HG02885 (cell line): ENCODE results near the gene TRIO.
"Not testable (repeated sequence)": the region's sequence is repeated elsewhere in the genome, so short reads cannot be mapped to it uniquely, and the experiment has no call there.

Experiments used
- ATAC-seq: cut with Tn5 transposase; IDR thresholded peaks from one replicate; pipeline ENCODE4 v1.9.1; 2021; ENCODE audit warnings: mild to moderate bottlenecking; ENCODE audit not compliant: unreplicated experiment, poor library complexity

Gene TRIO

DNA sequence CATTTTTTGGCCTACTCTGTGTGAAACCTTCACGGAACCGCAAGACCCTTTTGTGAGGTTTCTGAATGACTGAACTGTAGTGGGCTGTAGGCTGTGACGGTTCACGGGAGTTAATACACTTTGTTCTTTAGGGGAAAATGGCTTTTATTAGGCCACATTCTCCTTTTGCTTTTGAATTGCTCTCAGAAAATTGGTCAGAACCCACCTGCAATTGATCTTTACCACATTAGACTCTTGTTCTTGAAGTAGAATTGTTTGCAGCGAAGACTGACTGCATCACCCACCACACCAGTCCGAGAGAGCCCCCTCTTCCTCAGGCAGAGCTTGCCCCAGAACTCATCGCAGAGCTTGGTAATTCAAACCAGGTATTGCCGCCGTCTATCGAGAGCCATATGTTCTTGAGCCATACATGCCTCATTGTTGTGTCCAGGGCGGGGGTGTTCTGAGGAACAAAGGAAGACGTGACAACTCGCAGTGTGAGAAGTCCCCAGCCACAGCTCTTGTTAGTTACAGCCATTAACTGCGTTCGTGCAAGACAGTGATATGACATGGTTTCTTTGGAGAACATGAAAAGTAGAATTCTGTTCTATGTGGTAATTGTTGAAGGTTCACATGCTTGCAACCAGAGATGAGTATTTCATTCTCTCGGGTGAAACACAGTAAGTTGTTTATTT lies 272.0 kb downstream of the TRIO start:
- ATAC-seq, result peak; percentile 86

GRCh38 chr5:14415698-14416074 lies 272.5 kb downstream of the TRIO start:
- no peak for ATAC-seq

DNA sequence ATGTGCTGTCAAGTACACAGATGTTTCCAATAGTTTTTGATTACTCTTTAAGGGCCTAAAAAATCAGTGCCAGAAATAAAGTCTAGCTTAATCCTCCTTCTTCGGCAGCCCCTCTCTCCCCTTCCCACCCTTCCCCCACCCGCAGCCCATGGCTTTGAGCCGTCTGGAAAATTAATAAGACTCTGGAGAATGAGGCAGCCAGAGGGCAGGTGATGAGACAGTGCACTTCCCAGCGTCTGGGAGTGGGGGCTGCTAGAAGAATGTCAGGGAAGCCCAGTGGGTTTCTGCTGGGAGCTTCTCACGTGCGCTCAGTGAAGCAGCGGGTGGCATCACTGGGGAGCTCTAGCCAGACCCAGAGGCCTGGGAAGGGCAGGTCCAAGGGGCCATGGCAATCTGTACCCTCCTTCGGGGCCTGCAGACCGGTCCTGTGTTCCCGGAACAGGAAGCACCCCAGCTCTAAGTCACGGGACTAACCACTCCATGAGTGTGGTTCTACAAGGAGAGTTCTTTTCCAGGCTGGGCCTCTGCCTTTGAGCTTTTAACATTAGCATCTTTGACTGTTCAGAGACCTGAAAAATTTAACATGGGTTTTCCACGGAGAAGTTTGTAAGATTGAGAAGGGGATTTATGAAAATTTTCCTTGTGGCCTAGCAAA lies 273.6 kb downstream of the TRIO start:
- no peak for ATAC-seq

DNA sequence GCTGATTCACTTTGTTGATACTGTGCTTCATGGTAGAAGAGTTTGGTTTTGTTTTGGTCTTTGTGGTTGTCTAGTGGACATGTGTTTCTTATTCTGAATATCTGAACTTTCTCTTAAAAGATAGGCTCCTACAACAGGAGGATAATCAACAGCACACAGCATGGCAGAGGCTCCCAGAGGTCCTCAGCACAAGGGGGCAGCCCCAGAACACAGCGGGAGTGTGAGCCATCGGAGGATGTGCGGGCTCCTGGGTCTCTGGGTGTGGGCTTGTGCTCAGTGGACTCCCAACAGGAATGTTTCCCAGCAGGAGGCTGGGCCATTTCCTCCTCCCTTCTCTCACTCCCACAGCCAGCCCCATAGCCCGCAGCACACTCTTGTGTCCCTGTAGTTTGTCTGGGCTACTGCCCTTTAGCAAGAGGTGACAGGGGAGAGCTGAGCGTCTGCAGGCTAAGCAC lies 274.2 kb downstream of the TRIO start:
- no peak for ATAC-seq

DNA sequence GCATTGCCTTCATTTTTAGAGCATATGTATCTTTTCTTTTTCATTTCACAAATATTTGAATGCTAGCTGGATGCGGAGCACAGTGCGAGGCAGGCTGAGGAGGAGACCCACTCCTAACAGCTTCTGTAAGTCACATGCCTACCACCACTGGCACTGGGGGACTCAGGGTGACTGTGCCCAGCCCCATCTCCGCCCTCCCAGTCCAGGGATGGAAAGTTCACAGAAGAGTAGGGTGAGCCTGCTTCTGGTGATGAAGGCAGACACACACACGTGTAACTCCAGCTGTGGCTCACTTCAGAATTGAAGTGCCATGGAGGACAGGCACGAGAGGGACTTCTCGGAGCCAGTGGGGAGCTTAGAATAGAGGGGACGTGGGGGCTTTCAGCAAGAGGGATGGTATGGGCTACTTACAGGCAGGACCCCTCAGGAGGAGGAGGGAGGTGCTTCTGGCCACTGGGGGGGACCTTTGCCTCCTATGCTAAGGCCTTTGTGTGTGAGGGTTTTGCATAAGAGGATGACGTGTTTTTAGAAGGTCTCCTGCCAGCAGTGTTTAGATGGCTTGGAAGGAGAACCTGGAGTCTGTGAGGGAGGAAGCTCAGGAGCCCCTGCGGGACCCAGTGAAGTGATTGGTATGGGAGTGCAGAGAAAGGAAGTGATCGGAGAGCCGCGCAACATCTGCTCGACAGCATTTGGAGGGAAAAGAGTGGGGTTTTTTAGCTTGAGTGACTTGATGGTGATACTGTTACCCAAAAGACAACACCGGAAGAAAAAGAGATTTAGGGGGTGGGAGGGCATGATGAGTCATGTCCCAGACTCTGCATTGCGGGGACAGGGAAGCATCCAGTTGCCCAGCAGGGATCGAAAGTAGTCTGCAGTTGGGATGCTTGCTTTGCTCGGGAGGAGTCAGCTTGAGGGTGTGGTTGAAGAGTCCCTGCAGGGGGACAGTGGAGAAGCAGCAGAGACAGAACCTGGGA lies 274.9 kb downstream of the TRIO start:
- ATAC-seq, result no peak

- ATAC-seq, result no peak
These were observed 276.5 kb downstream of the TRIO start for GRCh38 chr5:14419686-14420085.

GRCh38 chr5:14420101-14420811 lies 277.1 kb downstream of the TRIO start:
- ATAC-seq, result no peak

DNA sequence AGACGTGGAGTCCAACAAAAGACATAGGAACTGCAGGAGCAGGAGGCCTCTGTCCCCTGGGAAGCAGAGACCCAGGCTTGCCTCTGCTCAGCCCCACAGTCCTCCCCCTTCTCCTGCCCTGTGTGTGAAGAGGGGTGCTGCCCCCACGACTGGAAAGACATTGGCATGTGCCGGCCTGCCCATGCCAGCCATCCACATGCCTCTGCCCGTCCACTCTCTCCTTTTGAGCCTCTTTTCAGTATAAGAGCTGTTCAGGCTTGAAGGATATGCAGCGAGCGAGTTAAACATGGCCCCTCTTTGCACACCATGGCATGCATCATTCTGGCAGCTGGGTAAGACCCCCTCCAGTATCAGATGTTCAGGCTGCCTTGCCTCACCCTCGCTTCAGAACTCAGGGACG lies 278.7 kb downstream of the TRIO start:
- no peak for ATAC-seq

DNA sequence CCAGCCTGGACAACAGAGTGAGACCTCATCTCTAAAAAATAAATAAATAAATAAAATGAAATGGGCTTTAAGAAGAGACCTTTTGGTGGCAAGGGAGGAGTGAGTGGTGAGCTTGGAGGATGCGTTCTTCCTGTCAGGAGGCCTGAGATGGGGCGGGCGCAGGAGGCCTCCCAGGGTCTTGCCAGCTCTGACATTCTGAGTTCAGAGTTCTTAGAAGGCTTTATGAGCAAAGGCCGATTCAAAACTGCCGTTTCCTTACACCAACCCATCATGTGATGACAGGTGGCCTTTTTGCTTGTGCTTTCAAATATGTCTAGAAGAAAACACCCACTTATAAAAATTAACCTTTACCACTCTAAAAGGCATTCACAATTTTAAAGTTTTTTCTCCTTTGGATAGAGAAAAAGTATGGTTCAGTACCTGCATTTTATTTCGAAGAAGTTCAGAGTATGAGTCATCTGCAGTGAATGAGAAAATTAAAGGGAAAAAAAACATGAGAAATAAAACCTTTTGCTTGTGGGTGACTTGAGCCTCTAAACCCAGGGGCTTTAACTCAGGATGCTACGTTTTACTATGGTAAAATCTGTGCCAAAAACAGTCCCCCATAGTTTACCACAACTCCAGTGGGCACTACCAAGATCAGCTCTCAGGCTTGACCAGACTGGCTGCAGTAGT lies 281.0 kb downstream of the TRIO start:
- ATAC-seq, result no peak

DNA sequence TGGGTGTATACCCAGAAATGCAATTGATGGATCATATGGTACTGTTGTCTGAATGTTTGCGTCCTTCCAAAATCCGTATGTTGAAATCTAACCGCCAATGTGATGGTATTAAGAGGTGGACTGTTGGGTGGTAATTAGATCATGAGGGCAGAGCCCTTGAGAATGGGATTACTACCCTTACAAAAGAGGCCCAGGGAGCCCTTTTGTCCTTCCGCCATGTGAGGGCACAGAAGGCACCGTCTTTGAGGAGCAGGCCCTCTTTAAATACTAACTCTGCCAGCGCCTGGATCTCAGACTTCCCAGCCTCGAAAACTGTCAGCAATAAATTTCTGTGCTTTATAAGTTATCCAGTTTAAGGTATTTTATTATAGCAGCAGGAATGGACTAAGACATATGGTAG lies 282.4 kb downstream of the TRIO start:
- ATAC-seq, result no peak

- no peak for ATAC-seq
These were observed 283.4 kb downstream of the TRIO start for GRCh38 chr5:14426521-14426920.

GRCh38 chr5:14428302-14429081 lies 285.4 kb downstream of the TRIO start:
- ATAC-seq, result no peak

DNA sequence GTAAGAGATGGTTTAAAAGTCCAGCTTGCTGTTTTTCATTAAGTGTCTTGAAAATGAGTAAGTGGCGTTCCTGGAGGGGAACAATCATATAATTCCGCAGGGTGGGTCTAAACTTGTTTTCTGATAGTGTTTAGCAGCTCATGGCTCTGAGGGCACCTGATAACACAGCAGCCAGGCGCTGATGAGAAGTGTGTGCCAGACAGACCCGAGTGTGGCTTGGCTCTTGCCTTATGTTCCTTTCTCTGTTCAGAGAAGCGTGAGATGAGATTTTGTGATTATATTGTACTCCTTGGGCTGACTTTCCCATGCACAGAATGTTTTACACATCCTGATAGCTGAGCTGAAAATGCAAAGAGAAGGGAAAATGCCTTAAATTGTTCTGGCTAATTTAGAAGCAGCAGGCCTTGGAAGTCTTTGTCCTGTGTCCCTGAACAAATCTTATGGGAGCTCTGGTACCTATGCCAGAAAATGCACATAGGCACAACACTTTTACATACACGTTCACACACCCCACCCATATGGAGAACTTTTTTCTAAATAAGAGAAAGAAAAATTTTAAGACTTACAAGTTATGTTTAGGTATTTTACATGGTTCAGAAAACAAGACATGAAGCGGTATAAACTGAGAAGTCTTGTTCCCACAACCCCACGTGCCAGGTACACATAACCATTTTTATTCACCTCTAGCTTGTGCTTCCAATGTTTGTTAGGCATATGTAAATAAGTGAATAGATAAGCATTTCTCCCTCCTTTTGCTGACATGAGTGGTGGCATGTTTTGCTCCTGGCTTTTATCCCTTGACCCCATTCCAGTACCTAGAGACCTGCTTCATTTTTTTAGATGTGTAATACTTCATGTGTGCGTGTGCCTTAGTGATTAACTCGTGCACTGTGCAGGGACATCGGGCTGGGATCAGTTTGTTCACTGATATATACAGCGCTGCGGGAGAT lies 286.2 kb downstream of the TRIO start:
- ATAC-seq, result no peak

- no peak for ATAC-seq
These were observed 288.4 kb downstream of the TRIO start for GRCh38 chr5:14431534-14431933.

DNA sequence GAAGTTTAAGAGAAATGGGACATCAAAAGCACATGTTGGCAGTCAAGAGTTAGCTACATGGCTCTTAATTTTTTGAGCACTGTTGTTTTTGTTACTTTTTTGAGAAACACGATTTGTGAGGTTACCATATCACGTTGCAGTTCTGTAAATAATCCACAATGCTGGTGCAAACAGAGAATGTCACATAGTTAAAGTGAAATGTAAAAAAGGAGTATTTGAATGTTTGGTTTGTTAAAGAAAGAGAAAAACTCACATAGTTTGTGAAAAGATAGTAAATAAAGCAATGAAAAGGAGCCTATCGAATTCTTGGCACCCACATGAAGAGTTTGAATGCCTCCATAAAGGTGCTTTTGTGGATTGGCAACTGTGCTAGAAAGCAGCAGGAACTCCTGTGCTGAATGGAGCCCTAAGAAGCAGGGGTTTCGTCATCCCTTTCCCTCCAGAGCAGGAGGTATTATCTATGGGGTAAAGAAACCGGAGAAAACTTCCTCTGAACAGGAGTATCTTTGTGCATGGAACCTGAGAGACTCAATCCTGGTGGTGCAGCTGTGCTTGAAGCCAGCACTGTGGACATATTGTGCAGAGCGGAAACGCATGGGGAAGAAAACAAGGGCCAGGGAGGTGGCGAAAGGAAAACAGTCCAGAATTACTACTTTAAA lies 289.9 kb downstream of the TRIO start:
- no peak for ATAC-seq

DNA sequence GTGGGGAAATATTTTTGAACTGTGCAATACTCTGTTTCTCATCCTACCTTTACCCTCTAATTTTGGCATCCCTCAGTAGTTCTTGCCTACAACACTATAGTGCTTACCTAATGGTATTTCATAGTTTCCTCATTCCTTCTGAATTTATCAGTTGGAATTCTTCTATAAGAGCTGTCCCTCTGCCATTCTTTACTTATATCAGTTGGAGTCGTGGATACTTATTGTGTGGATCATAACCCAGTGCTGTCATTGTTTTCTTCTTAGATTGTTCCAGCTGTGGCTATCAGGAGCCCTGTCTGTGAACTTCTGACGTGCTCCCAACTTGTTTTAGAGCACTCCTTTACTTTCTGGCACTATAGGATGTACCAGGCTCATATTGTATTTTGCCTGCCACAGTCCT lies 292.3 kb downstream of the TRIO start:
- ATAC-seq, result no peak

DNA sequence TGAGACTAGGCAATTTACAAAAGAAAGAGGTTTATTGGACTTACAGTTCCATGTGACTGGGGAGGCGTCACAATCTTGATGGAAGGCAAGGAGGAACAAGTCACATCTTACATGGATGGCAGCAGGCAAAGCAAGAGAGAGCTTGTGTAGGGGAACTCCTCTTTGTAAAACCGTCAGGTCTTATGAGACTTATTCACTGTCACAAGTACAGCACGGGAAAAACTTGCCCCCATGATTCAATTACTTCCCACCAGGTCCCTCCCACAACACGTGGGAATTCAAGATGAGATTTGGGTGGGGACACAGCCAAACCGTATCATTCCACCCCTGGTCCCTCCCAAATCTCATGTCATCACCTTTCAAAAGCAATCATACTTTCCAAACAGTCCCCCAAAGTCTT lies 293.0 kb downstream of the TRIO start:
- ATAC-seq, result not testable (repeated sequence)
